ENCODE results near the gene RFX2. TPM values are rescaled to one million over a fixed set of nuclear protein-coding genes. Genes with fewer than 3 reads are reported as not detected.
A peak's percentile ranks its signal among the peaks of the same experiment; 100 is the strongest.

Gene RFX2
- 2.6 and 4.2 TPM in 2 replicates for total RNA-seq

GRCh38 chr19:6110360-6110977 is at the start of gene RFX2:
Gene RFX2 (minus strand): TSS chr19:6110500. CDS start chr19:6047496, 63,004 bp downstream.
- peak; percentile 72 for DNase-seq (ENCODE audit: low read depth)
- TF ChIP-seq CTCF (conservative IDR thresholded peaks at IDR 0.05; ENCODE audit: low read depth, low read length), result no peak
- peak within 1 kb of the TSS; percentile 67 for H3K4me3 ChIP-seq (ENCODE audit: low read depth, low read length)

GRCh38 chr19:6156033-6156432 is 45.7 kb upstream of the RFX2 start:
- no peak for DNase-seq (ENCODE audit: low read depth)
- TF ChIP-seq CTCF (conservative IDR thresholded peaks at IDR 0.05; ENCODE audit: low read depth, low read length), result no peak
- H3K4me3 ChIP-seq (ENCODE audit: low read depth, low read length), result no peak overlapping the region

GRCh38 chr19:6150289-6150688 is 40.0 kb upstream of the RFX2 start:
- DNase-seq (ENCODE audit: low read depth), result no peak
- no peak overlapping the region for H3K4me3 ChIP-seq (ENCODE audit: low read depth, low read length)
- TF ChIP-seq CTCF (conservative IDR thresholded peaks at IDR 0.05; ENCODE audit: low read depth, low read length), result no peak

- no peak overlapping the region for H3K4me3 ChIP-seq (ENCODE audit: low read depth, low read length)
- no peak for TF ChIP-seq CTCF (conservative IDR thresholded peaks at IDR 0.05; ENCODE audit: low read depth, low read length)
- DNase-seq (ENCODE audit: low read depth), result no peak
Measured at GRCh38 chr19:6141217-6141616, 30.9 kb upstream of the RFX2 start.

GRCh38 chr19:6138511-6138910 is 28.2 kb upstream of the RFX2 start:
- no peak for DNase-seq (ENCODE audit: low read depth)
- no peak for TF ChIP-seq CTCF (conservative IDR thresholded peaks at IDR 0.05; ENCODE audit: low read depth, low read length)
- no peak overlapping the region for H3K4me3 ChIP-seq (ENCODE audit: low read depth, low read length)

- H3K4me3 ChIP-seq (ENCODE audit: low read depth, low read length), result no peak overlapping the region
- DNase-seq (ENCODE audit: low read depth), result no peak
- TF ChIP-seq CTCF (conservative IDR thresholded peaks at IDR 0.05; ENCODE audit: low read depth, low read length), result no peak
Measured at GRCh38 chr19:6138066-6138465, 27.8 kb upstream of the RFX2 start.

- DNase-seq (ENCODE audit: low read depth), result no peak
- no peak overlapping the region for H3K4me3 ChIP-seq (ENCODE audit: low read depth, low read length)
- no peak for TF ChIP-seq CTCF (conservative IDR thresholded peaks at IDR 0.05; ENCODE audit: low read depth, low read length)
Measured at GRCh38 chr19:6133231-6133630, 22.9 kb upstream of the RFX2 start.
